ENCODE measurements around the gene ACTR1A. TPM values are rescaled to one million over a fixed set of nuclear protein-coding genes. Genes with fewer than 3 reads are reported as not detected.
"Not testable (repeated sequence)": the region's sequence is repeated elsewhere in the genome, so short reads cannot be mapped to it uniquely, and the experiment has no call there.

Gene ACTR1A
- total RNA-seq, 1 experiment from 2014 or later = 93.6 TPM

- H3K27ac Mint-ChIP-seq = peak overlapping the region; percentile 6; the same call in 1 of the 2 replicates
- ChIA-PET POLR2A (no interaction called here), CTCF (no interaction called here)
- DNase-seq (ENCODE audit: low spot score) (no peak), ATAC-seq (no peak)
- peaks cover 11% of the 10 kb centered on the region for H3K36me3 Mint-ChIP-seq
- TF ChIP-seq, protein P1, sequence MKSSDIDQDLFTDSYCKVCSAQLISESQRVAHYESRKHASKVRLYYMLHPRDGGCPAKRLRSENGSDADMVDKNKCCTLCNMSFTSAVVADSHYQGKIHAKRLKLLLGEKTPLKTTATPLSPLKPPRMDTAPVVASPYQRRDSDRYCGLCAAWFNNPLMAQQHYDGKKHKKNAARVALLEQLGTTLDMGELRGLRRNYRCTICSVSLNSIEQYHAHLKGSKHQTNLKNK (CRISPR knock-in tag; IDR thresholded peaks at IDR 0.05) = 0 out of 2 replicates have a peak, but pooled peaks have one; percentile 34
- TF ChIP-seq, protein P2, sequence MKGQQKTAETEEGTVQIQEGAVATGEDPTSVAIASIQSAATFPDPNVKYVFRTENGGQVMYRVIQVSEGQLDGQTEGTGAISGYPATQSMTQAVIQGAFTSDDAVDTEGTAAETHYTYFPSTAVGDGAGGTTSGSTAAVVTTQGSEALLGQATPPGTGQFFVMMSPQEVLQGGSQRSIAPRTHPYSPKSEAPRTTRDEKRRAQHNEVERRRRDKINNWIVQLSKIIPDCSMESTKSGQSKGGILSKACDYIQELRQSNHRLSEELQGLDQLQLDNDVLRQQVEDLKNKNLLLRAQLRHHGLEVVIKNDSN (CRISPR knock-in tag; IDR thresholded peaks at IDR 0.05) = no peak
- peaks cover 2% of the 10 kb centered on the region; the same call in 1 of the 2 replicates for H3K27me3 Mint-ChIP-seq (ENCODE audit: low read depth)
- H3K4me1 Mint-ChIP-seq = peaks cover 48% of the 10 kb centered on the region
- H3K9me3 Mint-ChIP-seq = no peaks in the 10 kb centered on the region
- no peak overlapping the region for H3K4me3 Mint-ChIP-seq
Measured at GRCh38 chr10:102457591-102458150, 44.8 kb downstream of the ACTR1A start.

DNA sequence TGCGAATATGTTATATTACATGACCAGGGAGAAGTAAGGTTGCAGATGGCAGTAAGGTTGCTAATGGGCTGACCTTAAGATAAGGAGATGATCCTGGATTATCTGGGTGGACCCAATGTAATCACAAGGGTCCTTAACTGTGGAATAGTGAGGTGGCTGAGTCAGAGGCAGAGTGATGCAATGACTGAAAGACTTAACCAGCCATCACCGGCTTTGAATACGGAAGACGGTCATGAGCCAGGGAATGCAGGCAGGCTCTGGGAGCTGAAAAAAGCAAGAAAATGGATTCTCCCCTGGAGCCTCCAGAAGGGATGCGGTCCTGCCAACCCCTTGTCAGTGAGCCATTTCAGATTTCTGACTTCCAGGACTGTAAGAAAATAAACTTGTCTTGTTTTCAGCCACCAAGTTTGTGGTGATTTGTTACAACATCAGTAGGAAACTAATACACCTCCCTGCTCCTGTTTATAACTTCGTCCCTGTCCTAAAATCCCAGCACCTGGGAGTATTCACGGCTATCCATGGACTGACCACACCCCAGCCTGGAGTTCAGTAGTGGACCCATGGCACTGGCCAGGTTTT, 46.5 kb downstream of the ACTR1A start:
- DNase-seq (ENCODE audit: low spot score) = no peak
- no peaks in the 10 kb centered on the region; the same call in 1 of the 2 replicates for H3K27me3 Mint-ChIP-seq (ENCODE audit: low read depth)
- peak overlapping the region; percentile 82; the same call in 1 of the 2 replicates for H3K27ac Mint-ChIP-seq

GRCh38 chr10:102454662-102455487, 47.6 kb downstream of the ACTR1A start:
- ATAC-seq; H3K27me3 Mint-ChIP-seq (ENCODE audit: low read depth); CTCF ChIA-PET; POLR2A ChIA-PET; H3K4me3 Mint-ChIP-seq; DNase-seq (ENCODE audit: low spot score); H3K9me3 Mint-ChIP-seq: not testable (repeated sequence)
- Mint-ChIP-seq H3K4me1 (peaks cover 40% of the 10 kb centered on the region), H3K36me3 (peaks cover 15% of the 10 kb centered on the region), H3K27ac (peak overlapping the region; percentile 88)
- TF ChIP-seq, protein P3, sequence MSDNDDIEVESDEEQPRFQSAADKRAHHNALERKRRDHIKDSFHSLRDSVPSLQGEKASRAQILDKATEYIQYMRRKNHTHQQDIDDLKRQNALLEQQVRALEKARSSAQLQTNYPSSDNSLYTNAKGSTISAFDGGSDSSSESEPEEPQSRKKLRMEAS (CRISPR knock-in tag; IDR thresholded peaks at IDR 0.05) = 0 out of 2 replicates have a peak, but pooled peaks have one; percentile 29

More for the DNA sequence above, 46.5 kb downstream of the ACTR1A start:
- peaks cover 44% of the 10 kb centered on the region for H3K4me1 Mint-ChIP-seq
- peaks cover 15% of the 10 kb centered on the region for H3K36me3 Mint-ChIP-seq
- no peaks in the 10 kb centered on the region for H3K9me3 Mint-ChIP-seq
- H3K4me3 Mint-ChIP-seq = no peak overlapping the region
- no peak for ATAC-seq
- ChIA-PET CTCF (interaction anchor here (0.6 to 1.0 kb wide), 3 partner anchors 15 to 72 kb away, joined by 3 read pairs; partner anchors contain the start of gene PSD), POLR2A (interaction anchor here (1.0 kb wide), 1 partner anchor 24 kb away, joined by 3 read pairs; the partner anchor contains the start of gene CUEDC2)
- TF ChIP-seq JAZF1 (CRISPR knock-in tag; IDR thresholded peaks at IDR 0.05) (no peak), ZNF396 (CRISPR knock-in tag; IDR thresholded peaks at IDR 0.05; ENCODE audit: borderline replicate concordance) (no peak), NR1H2 (CRISPR knock-in tag; IDR thresholded peaks at IDR 0.05) (no peak), MYBL2 (CRISPR knock-in tag; IDR thresholded peaks at IDR 0.05) (no peak), TCF7 (CRISPR knock-in tag; IDR thresholded peaks at IDR 0.05; ENCODE audit: low read depth) (no peak), NFE2L1 (CRISPR knock-in tag; IDR thresholded peaks at IDR 0.05) (no peak)

- CTCF ChIA-PET = interaction anchor here (0.6 to 1.4 kb wide), 3 partner anchors 21 to 1171 kb away, joined by 3 to 4 read pairs (median 3); partner anchors contain the start of gene CUEDC2
- DNase-seq (ENCODE audit: low spot score) (no peak), ATAC-seq (no peak)
- H3K27ac Mint-ChIP-seq = no peak overlapping the region; the same call in 1 of the 2 replicates
- TF ChIP-seq ATF6 (CRISPR knock-in tag; IDR thresholded peaks at IDR 0.05) = no peak
- no peak for TF ChIP-seq NFYB (CRISPR knock-in tag; conservative IDR thresholded peaks at IDR 0.05; ENCODE audit: low read depth)
- TF ChIP-seq, protein P4, sequence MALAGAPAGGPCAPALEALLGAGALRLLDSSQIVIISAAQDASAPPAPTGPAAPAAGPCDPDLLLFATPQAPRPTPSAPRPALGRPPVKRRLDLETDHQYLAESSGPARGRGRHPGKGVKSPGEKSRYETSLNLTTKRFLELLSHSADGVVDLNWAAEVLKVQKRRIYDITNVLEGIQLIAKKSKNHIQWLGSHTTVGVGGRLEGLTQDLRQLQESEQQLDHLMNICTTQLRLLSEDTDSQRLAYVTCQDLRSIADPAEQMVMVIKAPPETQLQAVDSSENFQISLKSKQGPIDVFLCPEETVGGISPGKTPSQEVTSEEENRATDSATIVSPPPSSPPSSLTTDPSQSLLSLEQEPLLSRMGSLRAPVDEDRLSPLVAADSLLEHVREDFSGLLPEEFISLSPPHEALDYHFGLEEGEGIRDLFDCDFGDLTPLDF (CRISPR knock-in tag; IDR thresholded peaks at IDR 0.05) = no peak
- H3K9me3 Mint-ChIP-seq = no peaks in the 10 kb centered on the region
- no peak overlapping the region for H3K4me3 Mint-ChIP-seq
- POLR2A ChIA-PET = no interaction called here
- peaks cover 45% of the 10 kb centered on the region for H3K4me1 Mint-ChIP-seq
- H3K27me3 Mint-ChIP-seq (ENCODE audit: low read depth) = no peaks in the 10 kb centered on the region; the same call in 1 of the 2 replicates
- H3K36me3 Mint-ChIP-seq = peaks cover 15% of the 10 kb centered on the region
Measured at GRCh38 chr10:102453502-102453901, 49.0 kb downstream of the ACTR1A start.
